GM19395 (cell line): ENCODE measurements around the gene ZBED4.

Experiments used
- ATAC-seq: cut with Tn5 transposase; IDR thresholded peaks from one replicate; pipeline ENCODE4 v1.9.1; 2021; ENCODE audit warnings: mild to moderate bottlenecking, moderate library complexity; ENCODE audit not compliant: unreplicated experiment

The ZBED4 gene

DNA sequence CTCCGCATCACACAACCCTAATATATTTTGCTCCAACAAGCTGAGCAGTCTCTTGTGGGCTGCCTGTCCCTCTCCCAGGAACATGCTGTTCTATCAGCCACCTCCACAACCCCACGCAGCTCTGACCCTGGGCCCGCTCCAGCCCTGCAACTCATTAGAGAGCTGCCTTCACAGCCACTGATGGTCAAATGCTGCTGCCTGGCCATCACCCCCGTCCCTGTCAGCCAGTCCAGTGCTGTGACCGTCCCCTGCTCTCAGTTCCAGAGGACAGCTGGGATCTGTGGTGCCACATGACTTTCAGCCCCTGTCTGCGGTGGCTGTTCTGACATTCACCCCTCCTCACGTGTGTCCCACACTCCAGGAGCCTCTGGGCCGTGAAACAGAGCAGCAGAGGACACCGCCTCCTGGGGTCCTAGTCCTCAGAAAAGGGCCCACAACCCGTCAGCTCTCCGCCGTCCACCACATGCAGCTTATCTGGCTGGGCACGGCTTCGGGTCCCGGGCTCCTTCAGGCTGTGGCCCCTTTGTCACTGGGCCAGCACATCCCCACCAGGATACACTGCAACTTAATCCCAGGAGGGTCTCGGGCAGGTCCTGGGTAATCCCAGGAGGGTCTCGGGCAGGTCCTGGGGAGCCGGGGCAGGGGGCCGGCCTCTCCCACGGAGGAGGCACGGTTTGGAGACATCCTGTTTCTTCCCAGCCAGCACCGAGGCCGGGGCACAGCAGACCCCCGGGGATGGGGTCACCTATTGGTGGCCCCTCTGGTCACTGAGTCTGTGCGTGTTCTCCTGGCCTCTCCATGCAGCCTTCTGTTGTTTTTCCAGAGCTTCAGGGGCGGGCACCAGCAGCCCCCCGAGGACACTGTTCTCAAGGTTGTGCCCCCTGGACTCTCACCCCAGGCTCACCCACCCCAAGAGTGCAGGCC lies 79.9 kb downstream of the ZBED4 start:
- ATAC-seq, result no peak

- ATAC-seq, result no peak
Observed at GRCh38 chr22:49934160-49934890, 80.7 kb downstream of the ZBED4 start.

GRCh38 chr22:49934891-49935557 lies 81.4 kb downstream of the ZBED4 start:
- ATAC-seq, result no peak

DNA sequence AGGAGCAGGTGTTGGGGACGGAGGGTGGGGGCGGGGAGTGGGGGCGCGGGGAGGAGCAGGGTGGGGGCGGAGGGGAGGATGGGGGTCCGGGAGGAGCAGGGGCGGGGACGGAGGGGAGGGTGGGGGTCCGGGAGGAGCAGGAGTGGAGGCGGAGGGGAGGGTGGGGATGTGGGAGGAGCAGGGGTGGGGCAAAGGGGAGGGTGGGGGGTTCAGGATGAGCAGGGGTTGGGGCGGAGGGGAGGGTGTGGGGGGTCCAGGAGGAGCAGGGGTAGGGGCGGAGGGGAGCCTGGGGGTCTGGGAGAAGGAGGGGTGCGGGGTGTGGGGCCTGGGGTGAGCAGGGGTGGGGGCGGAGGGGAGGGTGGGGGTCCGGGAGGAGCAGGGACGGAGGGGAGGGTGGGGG lies 81.9 kb downstream of the ZBED4 start:
- ATAC-seq, result no peak

DNA sequence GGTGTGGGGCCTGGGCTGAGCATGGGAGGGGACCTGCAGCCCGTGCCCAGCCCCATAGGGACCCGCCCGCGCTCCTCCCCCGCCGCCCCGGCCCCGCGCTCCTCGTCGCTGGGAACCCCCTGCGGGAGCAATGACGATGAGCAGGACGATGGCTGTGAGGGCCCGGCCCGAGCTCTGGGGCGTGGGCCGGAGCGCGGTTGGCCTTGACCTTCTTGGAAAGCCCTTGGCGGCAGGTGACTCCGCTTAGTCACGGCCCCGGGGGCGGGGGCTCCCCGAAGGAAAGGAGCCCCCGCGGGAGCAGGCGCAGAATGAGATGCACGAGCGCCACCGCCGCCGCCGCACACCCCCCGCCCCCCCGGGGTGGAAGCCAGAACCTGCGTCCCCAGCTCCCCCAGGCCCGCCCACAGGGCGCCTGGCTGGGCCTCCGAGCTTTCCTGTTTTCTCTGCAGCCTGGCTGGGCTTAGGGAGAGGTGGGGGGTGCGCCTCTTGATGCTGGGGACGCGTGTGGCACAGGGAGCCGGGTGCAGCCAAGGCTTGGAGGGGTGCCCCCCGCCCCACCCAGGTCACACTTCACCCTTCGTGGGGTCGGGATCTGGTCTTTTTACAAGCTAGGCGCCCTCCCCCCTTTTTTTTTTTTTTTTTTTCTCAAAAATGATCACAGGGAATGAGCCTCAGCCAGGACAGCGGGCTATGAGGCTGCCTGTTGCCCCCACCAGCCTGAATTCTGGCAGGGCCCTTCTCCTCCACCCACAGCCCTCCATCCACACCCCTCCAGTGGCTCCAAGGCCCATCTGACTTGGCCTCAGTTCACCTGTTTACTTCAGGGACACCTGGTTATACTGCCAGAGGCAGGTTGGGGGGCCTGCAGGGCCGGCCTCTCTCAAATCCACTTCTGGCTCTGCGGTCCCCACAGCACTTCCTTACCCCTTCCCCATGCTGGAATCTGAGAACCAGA lies 82.7 kb downstream of the ZBED4 start:
- ATAC-seq, result peak; percentile 49

GRCh38 chr22:49936973-49937757 lies 83.5 kb downstream of the ZBED4 start:
- ATAC-seq, result no peak

- ATAC-seq, result no peak
Observed at GRCh38 chr22:49937758-49938564, 84.3 kb downstream of the ZBED4 start.

GRCh38 chr22:49938565-49939136 lies 85.0 kb downstream of the ZBED4 start:
- ATAC-seq, result no peak
